Stimulated activated CD8-positive, alpha-beta memory T cell treated with anti-CD3 and anti-CD28 coated beads, Interleukin-7, amount 100 ng/mL, for 4 hours (primary cell): Measurements from ENCODE around the gene C2CD5.
A peak's percentile ranks its signal among the peaks of the same experiment; 100 is the strongest.

Experiments
- DNase-seq, 2 donors: peaks; one replicate each; pipeline ENCODE4 v3.0.0-alpha.2; 2020; ENCODE audit warnings: low read depth in 2 of 2

The C2CD5 gene

GRCh38 chr12:22414742-22415141 is 129.6 kb downstream of the C2CD5 start:
- DNase-seq = no peak

GRCh38 chr12:22413592-22413991 is 130.8 kb downstream of the C2CD5 start:
- DNase-seq = no peak

GRCh38 chr12:22412581-22412980 is 131.8 kb downstream of the C2CD5 start:
- DNase-seq = no peak

GRCh38 chr12:22410486-22410885 is 133.9 kb downstream of the C2CD5 start:
- DNase-seq = no peak

GRCh38 chr12:22409377-22410164 is 134.8 kb downstream of the C2CD5 start:
- peak; percentile 13 to 35 for DNase-seq

GRCh38 chr12:22408610-22409376 is 135.5 kb downstream of the C2CD5 start:
- no peak for DNase-seq

- no peak for DNase-seq
Measured at GRCh38 chr12:22407397-22407796, 136.9 kb downstream of the C2CD5 start.

- no peak for DNase-seq
Measured at GRCh38 chr12:22406627-22407026, 137.7 kb downstream of the C2CD5 start.

GRCh38 chr12:22399464-22400180 is 144.7 kb downstream of the C2CD5 start:
- no peak for DNase-seq
